GM21529 (cell line): ENCODE data around the gene HIF1AN.

Experiments used
- ATAC-seq: cut with Tn5 transposase; IDR thresholded peaks from one replicate; pipeline ENCODE4 v1.9.1; 2021; ENCODE audit not compliant: unreplicated experiment

HIF1AN gene

GRCh38 chr10:100520811-100521210 is 14.9 kb upstream of the HIF1AN start:
- ATAC-seq, result no peak

- no peak for ATAC-seq
These were observed 13.5 kb upstream of the HIF1AN start for GRCh38 chr10:100522107-100522801.

- no peak for ATAC-seq
These were observed 12.8 kb upstream of the HIF1AN start for GRCh38 chr10:100522945-100523344.

GRCh38 chr10:100524206-100524605 is 11.5 kb upstream of the HIF1AN start:
- no peak for ATAC-seq

- no peak for ATAC-seq
These were observed 11.1 kb upstream of the HIF1AN start for GRCh38 chr10:100524638-100525037.

GRCh38 chr10:100528123-100528886 is 7.4 kb upstream of the HIF1AN start:
- ATAC-seq, result no peak

GRCh38 chr10:100528921-100529474 is 6.7 kb upstream of the HIF1AN start:
- no peak for ATAC-seq

- ATAC-seq, result peak; percentile 61
These were observed 6.1 kb upstream of the HIF1AN start, which contains the start of gene NDUFB8 for GRCh38 chr10:100529475-100530298. Gene NDUFB8, minus strand, starts transcription at chr10:100529871. Its CDS starts 20 bp downstream, at chr10:100529851.

- no peak for ATAC-seq
These were observed 4.0 kb upstream of the HIF1AN start for GRCh38 chr10:100531761-100532160.

- no peak for ATAC-seq
These were observed 1.0 kb upstream of the HIF1AN start for GRCh38 chr10:100534726-100535125.

GRCh38 chr10:100535338-100535714 is 417 bp upstream of the HIF1AN start:
- ATAC-seq, result no peak

- ATAC-seq, result no peak
These were observed 1.7 kb downstream of the HIF1AN start for GRCh38 chr10:100537475-100537874.

- ATAC-seq, result no peak
These were observed 9.2 kb downstream of the HIF1AN start for GRCh38 chr10:100544950-100545349.

GRCh38 chr10:100551196-100551595 is 15.5 kb downstream of the HIF1AN start:
- no peak for ATAC-seq

- ATAC-seq, result no peak
These were observed 16.0 kb downstream of the HIF1AN start for GRCh38 chr10:100551738-100552137.

- no peak for ATAC-seq
These were observed 18.2 kb downstream of the HIF1AN start for GRCh38 chr10:100553929-100554328.

- no peak for ATAC-seq
These were observed 19.2 kb downstream of the HIF1AN start for GRCh38 chr10:100554902-100555301.

- no peak for ATAC-seq
These were observed 24.5 kb downstream of the HIF1AN start for GRCh38 chr10:100560248-100560647.

GRCh38 chr10:100561005-100561404 is 25.3 kb downstream of the HIF1AN start:
- ATAC-seq, result no peak

GRCh38 chr10:100562008-100562672 is 26.4 kb downstream of the HIF1AN start:
- peak; percentile 71 for ATAC-seq
